Stimulated activated CD8-positive, alpha-beta memory T cell treated with anti-CD3 and anti-CD28 coated beads, Interleukin-4, amount 100 ng/mL, for 1 hour (primary cell): Measurements from ENCODE around the gene EPC1.

Source experiments
- DNase-seq, 2 donors: peaks; one replicate each; pipeline ENCODE4 v3.0.0-alpha.2; 2020; ENCODE audit warnings: low read depth in 2 of 2, low spot score in 1 of 2

Gene EPC1

DNA sequence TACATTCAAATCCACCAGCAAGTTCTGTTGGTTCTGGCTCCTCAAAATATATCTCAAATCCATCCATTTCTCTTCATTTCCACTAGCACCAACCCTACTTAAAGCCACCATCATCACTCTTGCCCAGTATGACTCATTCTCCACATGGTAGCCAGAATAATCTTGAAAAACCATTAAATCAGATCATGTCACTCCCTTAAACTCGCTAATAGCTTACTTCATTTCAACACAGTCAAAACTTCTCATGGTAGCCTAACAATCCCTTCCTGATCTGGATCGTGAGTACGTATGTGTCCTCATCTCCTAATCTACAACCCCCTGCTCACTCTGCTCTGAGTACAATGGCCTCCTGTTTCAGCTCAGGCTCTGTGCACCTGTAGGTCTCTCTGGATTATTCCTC, 8.7 kb downstream of the EPC1 start:
- DNase-seq = no peak

- no peak for DNase-seq
Observed at GRCh38 chr10:32337350-32337749, 9.6 kb downstream of the EPC1 start.

GRCh38 chr10:32333849-32334248, 13.1 kb downstream of the EPC1 start:
- DNase-seq = no peak

GRCh38 chr10:32332299-32332750, 14.6 kb downstream of the EPC1 start:
- DNase-seq = peak; percentile 20 to 46

GRCh38 chr10:32331606-32332005, 15.4 kb downstream of the EPC1 start:
- DNase-seq = no peak

DNA sequence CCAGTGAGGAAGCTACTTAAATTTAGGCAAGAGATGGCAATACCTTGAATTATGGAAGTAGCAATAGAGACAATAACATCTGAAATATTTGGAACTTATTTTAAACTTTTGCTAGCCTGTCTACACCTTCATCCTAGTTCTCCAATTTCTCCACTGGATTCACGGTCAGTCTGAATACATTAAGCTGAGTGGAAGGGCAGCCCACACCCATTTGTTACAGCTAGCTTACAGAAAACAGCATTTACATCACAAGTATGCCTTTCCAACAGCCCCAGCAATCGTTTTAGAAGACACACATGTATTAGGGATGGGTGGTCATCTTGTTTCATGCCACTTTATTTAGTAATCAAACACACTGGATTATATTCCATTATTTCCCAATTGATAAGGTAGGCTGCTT, 16.7 kb downstream of the EPC1 start:
- DNase-seq = no peak

GRCh38 chr10:32329061-32329460, 17.9 kb downstream of the EPC1 start:
- DNase-seq = no peak

GRCh38 chr10:32328499-32328898, 18.5 kb downstream of the EPC1 start:
- no peak for DNase-seq

DNA sequence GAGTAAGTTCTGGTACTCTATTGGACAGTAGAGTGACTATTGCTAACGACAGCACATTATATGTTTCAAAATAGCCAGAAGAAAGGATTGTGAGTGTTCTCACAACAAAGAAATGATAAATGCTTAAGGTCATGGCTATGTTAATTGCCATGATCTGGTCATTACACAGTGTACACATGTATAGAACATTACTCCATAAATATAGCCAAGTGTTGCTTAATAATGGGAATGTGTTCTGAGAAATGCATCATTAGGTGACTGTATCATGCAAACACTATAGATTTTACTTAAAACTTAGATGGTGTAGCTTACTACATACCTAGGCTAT, 19.6 kb downstream of the EPC1 start:
- no peak for DNase-seq

DNA sequence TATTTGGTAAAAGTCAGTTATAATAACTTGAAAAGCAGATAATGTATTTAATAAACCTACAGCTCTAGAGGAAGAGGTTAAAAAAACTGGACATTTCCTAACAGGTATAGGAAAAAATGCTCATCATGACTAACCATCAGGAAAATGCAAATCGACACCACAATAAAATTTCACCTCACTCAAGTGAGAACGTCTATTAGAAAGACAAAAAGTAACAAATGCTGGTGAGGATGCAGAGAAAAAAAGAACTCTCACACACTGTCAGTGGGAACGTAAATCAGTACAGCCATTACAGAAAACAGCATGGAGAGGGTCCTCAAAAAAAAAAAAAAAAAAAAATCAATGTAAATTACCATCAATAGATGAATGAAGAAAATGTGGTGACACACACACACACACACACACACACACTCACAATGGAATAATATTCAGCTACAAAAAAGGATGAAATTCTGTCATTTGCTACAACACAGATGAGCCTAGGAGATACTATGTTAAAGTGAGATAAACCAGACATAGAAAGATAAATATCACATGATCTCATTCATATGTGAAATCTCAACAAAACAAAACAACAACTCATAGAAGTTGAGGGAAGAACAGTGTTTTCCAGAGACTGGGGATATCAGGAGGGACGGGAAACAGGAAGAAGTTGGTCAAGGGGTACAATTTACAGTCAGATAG, 20.1 kb downstream of the EPC1 start:
- no peak for DNase-seq

- DNase-seq = no peak
Observed at GRCh38 chr10:32326119-32326518, 20.8 kb downstream of the EPC1 start.

- DNase-seq = no peak
Observed at GRCh38 chr10:32323051-32323450, 23.9 kb downstream of the EPC1 start.

GRCh38 chr10:32321016-32321631, 25.8 kb downstream of the EPC1 start:
- no peak for DNase-seq

DNA sequence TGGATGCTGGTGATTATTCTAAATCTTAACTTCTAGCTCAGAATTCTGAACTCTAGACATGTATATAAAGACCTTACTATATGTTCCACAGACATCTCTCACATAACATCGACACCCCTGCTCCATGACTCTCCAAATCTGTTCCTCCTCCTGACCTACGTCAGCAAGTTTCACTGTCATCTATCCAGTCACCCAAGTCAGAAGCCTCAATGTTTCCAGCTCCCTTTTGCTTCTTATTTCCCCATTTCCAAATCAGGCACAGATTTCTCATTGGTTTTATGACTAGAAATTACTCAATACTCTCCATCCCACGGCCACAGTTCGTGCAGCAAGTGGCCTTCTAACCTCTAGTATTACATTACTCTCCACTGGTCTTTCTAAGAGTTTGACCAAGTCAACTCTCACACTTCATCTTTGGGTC, 28.5 kb downstream of the EPC1 start:
- no peak for DNase-seq

DNA sequence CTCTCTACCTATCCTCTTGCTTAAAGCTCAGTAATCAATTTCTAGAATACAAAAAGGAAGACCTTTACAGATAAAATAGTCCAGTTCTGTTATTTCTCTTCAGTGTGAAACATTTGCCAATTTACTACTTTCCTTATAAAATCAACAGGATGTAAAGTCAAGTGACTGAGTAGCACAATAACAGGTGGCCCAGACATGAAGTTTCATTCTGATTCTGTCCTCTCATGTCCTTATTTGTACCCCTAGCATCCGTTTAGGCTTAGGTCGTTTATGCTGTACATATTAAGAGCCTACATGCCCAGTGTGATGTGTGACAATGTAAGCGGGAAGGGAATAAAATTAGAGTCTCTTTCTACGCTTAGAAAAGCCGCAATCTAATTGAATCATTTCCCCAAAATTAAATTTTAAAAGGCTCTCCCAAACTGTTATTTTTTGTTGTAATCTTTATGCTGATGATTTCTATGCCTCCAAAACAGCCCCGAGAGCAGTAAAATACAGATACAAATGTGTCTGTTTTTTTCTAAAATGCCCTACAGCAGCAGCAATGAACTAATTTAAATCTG, 29.1 kb downstream of the EPC1 start:
- DNase-seq = no peak

DNA sequence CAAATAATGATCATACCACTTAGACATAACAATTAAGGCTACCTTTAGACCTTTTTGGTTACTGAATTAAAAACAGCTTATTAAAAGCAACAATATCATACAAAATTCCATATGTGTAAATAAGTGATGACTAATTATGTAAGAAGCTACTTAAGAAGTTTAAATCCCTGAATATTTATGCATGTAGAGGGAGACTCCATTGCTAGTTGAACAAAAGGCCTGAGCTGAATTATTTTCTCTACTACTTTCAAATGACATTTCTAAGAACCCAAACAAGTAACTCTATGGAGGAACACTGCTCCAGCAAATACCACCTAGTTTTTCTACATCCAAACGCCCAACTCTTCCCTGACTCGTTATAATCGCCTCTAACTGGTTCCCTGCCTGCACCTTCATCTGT, 31.5 kb downstream of the EPC1 start:
- no peak for DNase-seq

GRCh38 chr10:32314588-32314987, 32.4 kb downstream of the EPC1 start:
- no peak for DNase-seq

DNA sequence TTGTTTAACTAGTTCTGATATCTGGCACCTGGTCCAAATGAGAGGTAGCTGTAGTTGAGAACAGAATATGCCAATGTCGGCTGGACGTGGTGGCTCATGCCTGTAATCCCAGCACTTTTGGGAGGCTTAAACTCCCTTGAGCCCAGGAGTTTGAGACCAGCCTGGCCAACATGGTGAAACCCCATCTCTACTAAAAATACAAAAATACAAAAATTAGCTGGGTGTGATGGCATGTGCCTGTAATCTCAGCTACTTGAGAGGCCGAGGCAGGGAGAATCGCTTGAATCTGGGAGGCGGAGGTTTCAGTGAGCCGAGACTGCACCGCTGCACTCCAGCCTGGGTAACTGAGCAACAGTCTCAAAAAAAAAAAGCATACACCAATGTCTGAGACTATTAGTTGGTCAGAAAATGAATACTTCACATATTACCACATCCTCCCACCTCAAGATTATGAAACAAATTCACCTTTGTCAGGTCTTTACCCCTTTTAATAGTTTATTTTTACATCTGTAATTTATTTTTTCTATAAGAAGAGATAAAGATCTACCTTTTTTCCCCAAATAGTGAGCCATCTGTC, 38.8 kb downstream of the EPC1 start:
- no peak for DNase-seq

DNA sequence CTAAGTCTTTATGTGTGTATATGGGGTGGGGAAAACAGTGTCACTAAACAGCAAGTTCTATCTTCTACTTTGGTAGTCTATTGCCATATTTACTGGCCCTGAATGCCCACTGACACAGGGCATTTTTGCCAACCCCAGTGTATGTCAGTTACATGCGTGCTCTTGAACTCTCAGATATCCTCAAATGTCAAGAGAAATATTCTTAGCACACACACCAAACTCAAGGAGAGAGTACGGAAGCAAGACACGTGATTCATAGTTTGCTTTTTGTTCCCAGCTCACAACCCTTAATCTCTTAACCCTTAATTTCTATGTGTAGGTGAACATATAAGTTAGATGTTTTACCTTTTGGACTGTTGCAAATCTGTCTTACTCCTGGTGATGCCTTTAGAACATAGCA, 39.3 kb downstream of the EPC1 start:
- no peak for DNase-seq

- no peak for DNase-seq
Observed at GRCh38 chr10:32299354-32299980, 47.5 kb downstream of the EPC1 start.

GRCh38 chr10:32298075-32298812, 48.7 kb downstream of the EPC1 start:
- no peak for DNase-seq
